ENCODE measurements around the gene SEMA3C.
"Not testable (repeated sequence)": the region's sequence is repeated elsewhere in the genome, so short reads cannot be mapped to it uniquely, and the experiment has no call there.

Gene SEMA3C

GRCh38 chr7:80926955-80927354, 8.1 kb upstream of the SEMA3C start:
- H3K4me3 ChIP-seq (ENCODE audit: low read depth, low read length); H3K36me3 ChIP-seq (ENCODE audit: control insufficient read depth, insufficient read depth, low read length); H3K27ac ChIP-seq (ENCODE audit: low read depth, low read length); H3K4me1 ChIP-seq (ENCODE audit: control insufficient read depth, insufficient read depth, low read length); H3K9me3 ChIP-seq (ENCODE audit: control insufficient read depth, insufficient read depth, low read depth, low read length); H3K9ac ChIP-seq (ENCODE audit: low read length); H3K27me3 ChIP-seq (ENCODE audit: control insufficient read depth, insufficient read depth, low read length): not testable (repeated sequence)

GRCh38 chr7:80924090-80924489, 5.2 kb upstream of the SEMA3C start:
- Histone ChIP-seq H3K27me3 (ENCODE audit: control insufficient read depth, insufficient read depth, low read length) (peaks cover 4% of the 10 kb centered on the region; the same call in 1 of the 2 replicates), H3K9ac (ENCODE audit: low read length) (no peak overlapping the region), H3K9me3 (ENCODE audit: control insufficient read depth, insufficient read depth, low read depth, low read length) (0 out of 2 replicates have a peak, but pooled peaks cover 4% of the 10 kb centered on the region), H3K4me1 (ENCODE audit: control insufficient read depth, insufficient read depth, low read length) (no peaks in the 10 kb centered on the region), H3K4me3 (ENCODE audit: low read depth, low read length) (no peak overlapping the region), H3K36me3 (ENCODE audit: control insufficient read depth, insufficient read depth, low read length) (no peaks in the 10 kb centered on the region), H3K27ac (ENCODE audit: low read depth, low read length) (no peak overlapping the region)

GRCh38 chr7:80923211-80923612, 4.4 kb upstream of the SEMA3C start:
- no peak overlapping the region for H3K4me3 ChIP-seq (ENCODE audit: low read depth, low read length)
- H3K27ac ChIP-seq (ENCODE audit: low read depth, low read length): no peak overlapping the region

GRCh38 chr7:80922253-80923049, 3.6 kb upstream of the SEMA3C start:
- H3K36me3 ChIP-seq (ENCODE audit: control insufficient read depth, insufficient read depth, low read length): no peaks in the 10 kb centered on the region
- 0 out of 2 replicates have a peak, but pooled peaks cover 4% of the 10 kb centered on the region for H3K9me3 ChIP-seq (ENCODE audit: control insufficient read depth, insufficient read depth, low read depth, low read length)
- H3K27ac ChIP-seq (ENCODE audit: low read depth, low read length): no peak overlapping the region
- no peak overlapping the region for H3K4me3 ChIP-seq (ENCODE audit: low read depth, low read length)
- no peak overlapping the region for H3K9ac ChIP-seq (ENCODE audit: low read length)
- H3K27me3 ChIP-seq (ENCODE audit: control insufficient read depth, insufficient read depth, low read length): peaks cover 12% of the 10 kb centered on the region
- no peaks in the 10 kb centered on the region for H3K4me1 ChIP-seq (ENCODE audit: control insufficient read depth, insufficient read depth, low read length)

More at GRCh38 chr7:80923211-80923612, 4.4 kb upstream of the SEMA3C start:
- H3K4me1 ChIP-seq (ENCODE audit: control insufficient read depth, insufficient read depth, low read length): no peaks in the 10 kb centered on the region
- no peaks in the 10 kb centered on the region for H3K36me3 ChIP-seq (ENCODE audit: control insufficient read depth, insufficient read depth, low read length)
- peaks cover 4% of the 10 kb centered on the region; the same call in 1 of the 2 replicates for H3K27me3 ChIP-seq (ENCODE audit: control insufficient read depth, insufficient read depth, low read length)
- no peak overlapping the region for H3K9ac ChIP-seq (ENCODE audit: low read length)
- H3K9me3 ChIP-seq (ENCODE audit: control insufficient read depth, insufficient read depth, low read depth, low read length): 0 out of 2 replicates have a peak, but pooled peaks cover 4% of the 10 kb centered on the region

GRCh38 chr7:80921130-80921529, 2.3 kb upstream of the SEMA3C start:
- H3K4me3 ChIP-seq (ENCODE audit: low read depth, low read length): no peak overlapping the region
- no peak overlapping the region for H3K9ac ChIP-seq (ENCODE audit: low read length)
- H3K27ac ChIP-seq (ENCODE audit: low read depth, low read length): no peak overlapping the region
- H3K36me3 ChIP-seq (ENCODE audit: control insufficient read depth, insufficient read depth, low read length): no peaks in the 10 kb centered on the region
- H3K27me3 ChIP-seq (ENCODE audit: control insufficient read depth, insufficient read depth, low read length): peaks cover 17% of the 10 kb centered on the region
- H3K9me3 ChIP-seq (ENCODE audit: control insufficient read depth, insufficient read depth, low read depth, low read length): no peaks in the 10 kb centered on the region
- H3K4me1 ChIP-seq (ENCODE audit: control insufficient read depth, insufficient read depth, low read length): peaks cover 4% of the 10 kb centered on the region; the same call in 1 of the 2 replicates

- Histone ChIP-seq H3K4me1 (ENCODE audit: control insufficient read depth, insufficient read depth, low read length) (peaks cover 4% of the 10 kb centered on the region; the same call in 1 of the 2 replicates), H3K9ac (ENCODE audit: low read length) (peak overlapping the region; percentile 56), H3K27ac (ENCODE audit: low read depth, low read length) (no peak overlapping the region; the same call in 1 of the 2 replicates), H3K9me3 (ENCODE audit: control insufficient read depth, insufficient read depth, low read depth, low read length) (no peaks in the 10 kb centered on the region), H3K27me3 (ENCODE audit: control insufficient read depth, insufficient read depth, low read length) (peaks cover 17% of the 10 kb centered on the region), H3K4me3 (ENCODE audit: low read depth, low read length) (peak overlapping the region; percentile 69), H3K36me3 (ENCODE audit: control insufficient read depth, insufficient read depth, low read length) (no peaks in the 10 kb centered on the region)
Observed at GRCh38 chr7:80918399-80918798, 452 bp downstream of the SEMA3C start.

GRCh38 chr7:80916770-80917741, 1.8 kb downstream of the SEMA3C start:
- Histone ChIP-seq H3K9ac (ENCODE audit: low read length) (no peak overlapping the region), H3K27me3 (ENCODE audit: control insufficient read depth, insufficient read depth, low read length) (peaks cover 17% of the 10 kb centered on the region), H3K36me3 (ENCODE audit: control insufficient read depth, insufficient read depth, low read length) (no peaks in the 10 kb centered on the region), H3K4me1 (ENCODE audit: control insufficient read depth, insufficient read depth, low read length) (peaks cover 4% of the 10 kb centered on the region; the same call in 1 of the 2 replicates), H3K9me3 (ENCODE audit: control insufficient read depth, insufficient read depth, low read depth, low read length) (no peaks in the 10 kb centered on the region), H3K4me3 (ENCODE audit: low read depth, low read length) (peak overlapping the region; percentile 69; the same call in 1 of the 2 replicates), H3K27ac (ENCODE audit: low read depth, low read length) (no peak overlapping the region)

- Histone ChIP-seq H3K27ac (ENCODE audit: low read depth, low read length) (no peak overlapping the region), H3K4me1 (ENCODE audit: control insufficient read depth, insufficient read depth, low read length) (peaks cover 5% of the 10 kb centered on the region; the same call in 1 of the 2 replicates), H3K4me3 (ENCODE audit: low read depth, low read length) (no peak overlapping the region), H3K27me3 (ENCODE audit: control insufficient read depth, insufficient read depth, low read length) (no peaks in the 10 kb centered on the region), H3K36me3 (ENCODE audit: control insufficient read depth, insufficient read depth, low read length) (no peaks in the 10 kb centered on the region), H3K9me3 (ENCODE audit: control insufficient read depth, insufficient read depth, low read depth, low read length) (no peaks in the 10 kb centered on the region), H3K9ac (ENCODE audit: low read length) (no peak overlapping the region)
Observed at GRCh38 chr7:80910228-80910627, 8.6 kb downstream of the SEMA3C start.

- Histone ChIP-seq H3K4me1 (ENCODE audit: control insufficient read depth, insufficient read depth, low read length) (peaks cover 6% of the 10 kb centered on the region; the same call in 1 of the 2 replicates), H3K27ac (ENCODE audit: low read depth, low read length) (no peak overlapping the region), H3K9me3 (ENCODE audit: control insufficient read depth, insufficient read depth, low read depth, low read length) (no peaks in the 10 kb centered on the region), H3K27me3 (ENCODE audit: control insufficient read depth, insufficient read depth, low read length) (no peaks in the 10 kb centered on the region), H3K36me3 (ENCODE audit: control insufficient read depth, insufficient read depth, low read length) (no peaks in the 10 kb centered on the region), H3K9ac (ENCODE audit: low read length) (no peak overlapping the region), H3K4me3 (ENCODE audit: low read depth, low read length) (no peak overlapping the region)
Observed at GRCh38 chr7:80908360-80908797, 10.5 kb downstream of the SEMA3C start.

- no peak overlapping the region for H3K27ac ChIP-seq (ENCODE audit: low read depth, low read length)
- no peak overlapping the region for H3K9ac ChIP-seq (ENCODE audit: low read length)
- H3K9me3 ChIP-seq (ENCODE audit: control insufficient read depth, insufficient read depth, low read depth, low read length): no peaks in the 10 kb centered on the region
- H3K27me3 ChIP-seq (ENCODE audit: control insufficient read depth, insufficient read depth, low read length): no peaks in the 10 kb centered on the region
- peaks cover 6% of the 10 kb centered on the region; the same call in 1 of the 2 replicates for H3K4me1 ChIP-seq (ENCODE audit: control insufficient read depth, insufficient read depth, low read length)
- H3K4me3 ChIP-seq (ENCODE audit: low read depth, low read length): no peak overlapping the region
- no peaks in the 10 kb centered on the region for H3K36me3 ChIP-seq (ENCODE audit: control insufficient read depth, insufficient read depth, low read length)
Observed at GRCh38 chr7:80907612-80908011, 11.2 kb downstream of the SEMA3C start.

Measured in HUES6 (cell line).